Measurements from ENCODE around the gene ADGRL3.
A peak's percentile ranks its signal among the peaks of the same experiment; 100 is the strongest.

ADGRL3 gene

DNA sequence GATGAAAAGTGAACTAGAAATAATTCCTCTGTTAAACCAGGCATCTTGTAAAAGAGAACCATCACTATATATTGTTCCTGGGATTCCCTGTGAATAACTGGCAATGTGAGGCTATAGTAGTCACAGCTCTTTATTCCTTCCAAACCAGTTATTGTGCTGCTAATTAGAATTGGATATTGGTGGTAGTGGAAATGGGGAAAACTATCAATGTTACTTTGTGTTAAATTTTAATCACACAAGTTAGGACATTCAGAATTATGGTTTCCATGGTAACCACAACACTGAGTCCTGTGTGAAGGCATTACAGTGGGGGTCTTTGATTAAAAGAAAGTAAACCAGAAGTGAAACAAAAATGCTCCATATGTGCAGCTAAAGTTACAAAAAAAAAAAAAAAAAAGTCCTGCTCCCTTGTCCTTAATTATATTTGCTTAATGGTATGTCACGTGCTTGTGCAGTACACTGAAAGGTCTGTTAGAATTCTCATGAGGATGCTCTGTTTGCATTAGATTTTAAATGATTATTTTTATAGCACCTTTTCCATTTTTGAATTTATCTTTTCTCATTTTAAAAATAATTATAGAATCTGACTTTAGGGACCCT, 200.4 kb downstream of the ADGRL3 start (continued):
- TF ChIP-seq, protein P1, sequence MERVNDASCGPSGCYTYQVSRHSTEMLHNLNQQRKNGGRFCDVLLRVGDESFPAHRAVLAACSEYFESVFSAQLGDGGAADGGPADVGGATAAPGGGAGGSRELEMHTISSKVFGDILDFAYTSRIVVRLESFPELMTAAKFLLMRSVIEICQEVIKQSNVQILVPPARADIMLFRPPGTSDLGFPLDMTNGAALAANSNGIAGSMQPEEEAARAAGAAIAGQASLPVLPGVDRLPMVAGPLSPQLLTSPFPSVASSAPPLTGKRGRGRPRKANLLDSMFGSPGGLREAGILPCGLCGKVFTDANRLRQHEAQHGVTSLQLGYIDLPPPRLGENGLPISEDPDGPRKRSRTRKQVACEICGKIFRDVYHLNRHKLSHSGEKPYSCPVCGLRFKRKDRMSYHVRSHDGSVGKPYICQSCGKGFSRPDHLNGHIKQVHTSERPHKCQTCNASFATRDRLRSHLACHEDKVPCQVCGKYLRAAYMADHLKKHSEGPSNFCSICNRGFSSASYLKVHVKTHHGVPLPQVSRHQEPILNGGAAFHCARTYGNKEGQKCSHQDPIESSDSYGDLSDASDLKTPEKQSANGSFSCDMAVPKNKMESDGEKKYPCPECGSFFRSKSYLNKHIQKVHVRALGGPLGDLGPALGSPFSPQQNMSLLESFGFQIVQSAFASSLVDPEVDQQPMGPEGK (CRISPR knock-in tag; IDR thresholded peaks at IDR 0.05; ENCODE audit: borderline replicate concordance) = no peak
- TF ChIP-seq, protein P2, sequence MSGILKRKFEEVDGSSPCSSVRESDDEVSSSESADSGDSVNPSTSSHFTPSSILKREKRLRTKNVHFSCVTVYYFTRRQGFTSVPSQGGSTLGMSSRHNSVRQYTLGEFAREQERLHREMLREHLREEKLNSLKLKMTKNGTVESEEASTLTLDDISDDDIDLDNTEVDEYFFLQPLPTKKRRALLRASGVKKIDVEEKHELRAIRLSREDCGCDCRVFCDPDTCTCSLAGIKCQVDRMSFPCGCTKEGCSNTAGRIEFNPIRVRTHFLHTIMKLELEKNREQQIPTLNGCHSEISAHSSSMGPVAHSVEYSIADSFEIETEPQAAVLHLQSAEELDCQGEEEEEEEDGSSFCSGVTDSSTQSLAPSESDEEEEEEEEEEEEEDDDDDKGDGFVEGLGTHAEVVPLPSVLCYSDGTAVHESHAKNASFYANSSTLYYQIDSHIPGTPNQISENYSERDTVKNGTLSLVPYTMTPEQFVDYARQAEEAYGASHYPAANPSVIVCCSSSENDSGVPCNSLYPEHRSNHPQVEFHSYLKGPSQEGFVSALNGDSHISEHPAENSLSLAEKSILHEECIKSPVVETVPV (CRISPR knock-in tag; IDR thresholded peaks at IDR 0.05) = no peak
- TF ChIP-seq ZNF8 (CRISPR knock-in tag; IDR thresholded peaks at IDR 0.05) (no peak), ISL1 (CRISPR knock-in tag; IDR thresholded peaks at IDR 0.05) (no peak), ZFP30 (CRISPR knock-in tag; IDR thresholded peaks at IDR 0.05) (no peak), GLIS3 (CRISPR knock-in tag; IDR thresholded peaks at IDR 0.05) (no peak), ZNF565 (CRISPR knock-in tag; conservative IDR thresholded peaks at IDR 0.05; ENCODE audit: low read depth) (no peak)

GRCh38 chr4:61401771-61402170, 201.6 kb downstream of the ADGRL3 start:
- no peak for TF ChIP-seq ARNTL (CRISPR knock-in tag; IDR thresholded peaks at IDR 0.05; ENCODE audit: borderline replicate concordance, low read depth)
- TF ChIP-seq, protein P2 (CRISPR knock-in tag; IDR thresholded peaks at IDR 0.05) = no peak
- TF ChIP-seq, protein P1 (CRISPR knock-in tag; IDR thresholded peaks at IDR 0.05; ENCODE audit: borderline replicate concordance) = no peak
- no peak for TF ChIP-seq ZNF70 (CRISPR knock-in tag; IDR thresholded peaks at IDR 0.05)
- ATAC-seq = no peak

- ATAC-seq = no peak
- peak; percentile 92 for TF ChIP-seq ISL1 (CRISPR knock-in tag; IDR thresholded peaks at IDR 0.05)
- no peak for TF ChIP-seq TCF4 (CRISPR knock-in tag; IDR thresholded peaks at IDR 0.05; ENCODE audit: borderline replicate concordance)
- TF ChIP-seq, protein P2 (CRISPR knock-in tag; IDR thresholded peaks at IDR 0.05) = no peak
- TF ChIP-seq OSR1 (CRISPR knock-in tag; IDR thresholded peaks at IDR 0.05) = no peak
- 0 out of 2 replicates have a peak, but pooled peaks have one; percentile 38 for TF ChIP-seq ESRRG (CRISPR knock-in tag; IDR thresholded peaks at IDR 0.05)
- no peak for TF ChIP-seq ARNTL (CRISPR knock-in tag; IDR thresholded peaks at IDR 0.05; ENCODE audit: borderline replicate concordance, low read depth)
- TF ChIP-seq PPARA (CRISPR knock-in tag; IDR thresholded peaks at IDR 0.05; ENCODE audit: borderline replicate concordance) = no peak
These were observed 205.2 kb downstream of the ADGRL3 start for GRCh38 chr4:61405307-61405706.

GRCh38 chr4:61406677-61407076, 206.6 kb downstream of the ADGRL3 start:
- no peak for ATAC-seq
- TF ChIP-seq OSR1 (CRISPR knock-in tag; IDR thresholded peaks at IDR 0.05) (no peak), TSHZ2 (CRISPR knock-in tag; IDR thresholded peaks at IDR 0.05) (0 out of 2 replicates have a peak, but pooled peaks have one; percentile 26), BACH2 (CRISPR knock-in tag; IDR thresholded peaks at IDR 0.05; ENCODE audit: borderline replicate concordance) (no peak), SNAI2 (CRISPR knock-in tag; IDR thresholded peaks at IDR 0.05) (peak; percentile 63; the same call in 1 of the 2 replicates), ZNF8 (CRISPR knock-in tag; IDR thresholded peaks at IDR 0.05) (no peak), ESRRG (CRISPR knock-in tag; IDR thresholded peaks at IDR 0.05) (0 out of 2 replicates have a peak, but pooled peaks have one; percentile 75), CSDC2 (CRISPR knock-in tag; IDR thresholded peaks at IDR 0.05) (0 out of 2 replicates have a peak, but pooled peaks have one; percentile 46), POU6F1 (CRISPR knock-in tag; IDR thresholded peaks at IDR 0.05; ENCODE audit: borderline replicate concordance, low read depth) (no peak; the same call in 1 of the 2 replicates), ZNF70 (CRISPR knock-in tag; IDR thresholded peaks at IDR 0.05) (no peak), ZNF565 (CRISPR knock-in tag; conservative IDR thresholded peaks at IDR 0.05; ENCODE audit: low read depth) (no peak), ISL1 (CRISPR knock-in tag; IDR thresholded peaks at IDR 0.05) (peak; percentile 99), ARNTL (CRISPR knock-in tag; IDR thresholded peaks at IDR 0.05; ENCODE audit: borderline replicate concordance, low read depth) (no peak)
- TF ChIP-seq, protein P1 (CRISPR knock-in tag; IDR thresholded peaks at IDR 0.05; ENCODE audit: borderline replicate concordance) = 0 out of 2 replicates have a peak, but pooled peaks have one; percentile 19
